Activated T-cell treated with anti-CD3 and anti-CD28 coated beads, Interleukin-2, amount 50 U/mL, for 48 hours (primary cell): ENCODE data around the gene ALDOB.
"Not testable (repeated sequence)": the region's sequence is repeated elsewhere in the genome, so short reads cannot be mapped to it uniquely, and the experiment has no call there.

ENCODE experiments used
- DNase-seq, 2 experiments: peaks; one replicate each; pipeline ENCODE4 v3.0.0-alpha.2; 2020

The ALDOB gene

DNA sequence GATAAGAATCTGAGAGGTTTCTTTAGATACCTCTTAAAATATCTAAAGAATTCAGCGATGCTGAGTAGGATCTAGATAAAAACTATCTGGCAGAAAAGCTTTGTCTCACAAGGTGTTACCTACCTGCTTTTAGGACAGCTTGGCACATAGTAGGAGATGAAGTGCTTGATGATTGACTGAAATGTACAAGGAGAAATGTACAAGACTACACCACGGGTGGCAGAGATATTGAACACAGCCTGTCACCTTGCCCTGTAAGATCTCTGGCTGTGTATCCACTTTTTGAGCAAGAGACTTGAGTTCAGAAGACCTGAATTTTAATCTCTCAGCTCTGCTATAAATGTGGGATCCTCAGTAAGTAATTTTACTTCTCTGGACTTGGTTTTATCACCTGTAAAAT is 15.7 kb downstream of the ALDOB start:
- no peak for DNase-seq

DNA sequence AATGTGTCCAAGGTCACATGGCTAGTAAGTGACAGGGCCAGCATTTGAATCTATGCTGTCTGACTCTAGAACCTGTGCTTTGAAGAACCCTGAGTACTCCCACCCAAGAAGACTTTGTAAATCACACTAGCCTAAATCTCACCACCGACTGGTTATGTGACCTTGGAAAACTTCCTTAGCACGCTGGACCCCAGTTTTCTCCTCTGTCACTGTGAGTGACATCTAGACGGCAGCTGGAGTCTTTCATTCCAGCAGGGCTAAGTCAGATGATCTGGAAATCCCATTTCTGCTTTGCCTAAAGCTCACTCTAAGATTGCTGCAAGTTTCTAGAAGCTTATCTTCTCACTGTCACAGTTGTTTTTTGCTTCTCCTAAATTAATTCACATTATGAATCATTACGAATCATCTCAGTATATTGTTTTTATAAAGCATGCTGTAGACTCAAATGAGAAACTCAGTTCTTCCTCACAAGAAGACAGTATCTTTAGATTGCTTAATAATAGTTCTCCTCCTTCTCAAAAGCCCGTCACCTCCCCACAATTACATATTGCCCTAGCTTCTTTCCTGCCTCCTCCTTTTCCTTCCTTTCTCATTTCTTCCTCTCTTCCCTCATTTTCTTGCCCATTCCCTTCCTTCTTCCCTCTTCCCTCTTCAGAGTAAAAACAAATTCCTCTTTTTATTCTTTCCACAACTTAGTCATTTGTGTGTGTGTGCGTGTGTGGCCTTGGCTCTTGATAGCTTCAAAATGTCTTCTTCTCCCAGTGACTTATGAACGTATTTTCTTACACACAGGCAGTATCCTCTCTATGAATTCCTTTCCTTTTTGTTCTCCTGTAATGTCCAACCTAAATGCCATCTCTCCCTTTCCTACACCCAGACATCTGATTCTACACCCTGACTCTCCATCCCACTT is 16.8 kb downstream of the ALDOB start:
- DNase-seq = no peak

DNA sequence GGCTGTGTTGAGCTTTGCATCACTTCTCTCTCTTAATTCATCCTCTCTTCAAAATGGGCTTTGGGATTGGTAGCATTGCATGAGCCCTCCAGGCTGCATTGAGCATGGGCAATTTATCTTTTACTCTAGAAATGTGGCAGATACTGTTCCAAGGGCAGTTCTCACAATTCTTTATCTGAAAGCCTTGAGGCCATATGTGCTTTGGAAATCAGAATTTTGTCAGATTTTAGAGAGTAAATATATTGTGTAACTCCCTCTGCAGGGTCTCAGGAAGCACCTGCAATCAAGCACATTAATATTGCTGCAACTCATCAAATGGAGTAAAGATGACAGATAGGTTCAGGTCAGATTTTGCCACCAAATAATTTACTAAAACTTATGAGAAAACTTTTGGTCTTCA is 17.6 kb downstream of the ALDOB start:
- DNase-seq = no peak

DNA sequence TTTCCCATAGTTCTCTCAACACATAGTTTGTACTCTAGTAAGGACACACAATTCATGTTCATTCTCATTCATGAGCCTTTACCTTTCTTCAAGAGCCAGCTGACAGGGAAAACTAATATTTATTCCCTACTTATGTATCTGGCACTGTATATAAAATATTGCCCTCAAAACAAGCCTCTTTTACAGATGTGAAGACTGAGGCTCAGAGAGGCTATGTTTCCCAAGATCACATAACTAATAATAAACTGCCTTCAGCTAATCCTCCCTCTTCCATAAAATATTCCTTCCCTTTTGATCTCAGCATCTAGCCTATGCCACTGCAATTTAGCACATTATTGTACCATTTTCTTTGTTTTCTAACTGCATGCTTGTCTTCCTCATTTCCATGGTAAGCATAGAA is 18.2 kb downstream of the ALDOB start:
- DNase-seq = no peak

DNA sequence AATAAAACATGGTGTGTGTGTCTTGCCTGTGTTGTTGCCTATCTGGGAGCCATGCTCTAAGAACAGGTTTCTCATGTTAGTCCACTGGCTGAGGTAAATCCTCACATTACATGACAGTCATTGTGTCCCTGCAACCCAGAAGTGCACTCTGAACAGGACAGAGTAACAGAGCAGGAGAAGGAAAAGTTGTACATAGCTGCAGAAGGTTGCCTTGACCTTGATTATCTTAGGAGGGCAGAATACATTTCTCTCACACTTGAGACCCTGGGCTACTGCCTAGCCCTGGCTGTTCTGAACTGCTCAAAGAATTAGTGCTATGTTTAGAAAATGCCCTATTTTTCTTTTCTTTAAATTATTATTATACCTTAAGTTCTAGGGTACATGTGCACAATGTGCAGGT is 20.0 kb downstream of the ALDOB start:
- DNase-seq = no peak

DNA sequence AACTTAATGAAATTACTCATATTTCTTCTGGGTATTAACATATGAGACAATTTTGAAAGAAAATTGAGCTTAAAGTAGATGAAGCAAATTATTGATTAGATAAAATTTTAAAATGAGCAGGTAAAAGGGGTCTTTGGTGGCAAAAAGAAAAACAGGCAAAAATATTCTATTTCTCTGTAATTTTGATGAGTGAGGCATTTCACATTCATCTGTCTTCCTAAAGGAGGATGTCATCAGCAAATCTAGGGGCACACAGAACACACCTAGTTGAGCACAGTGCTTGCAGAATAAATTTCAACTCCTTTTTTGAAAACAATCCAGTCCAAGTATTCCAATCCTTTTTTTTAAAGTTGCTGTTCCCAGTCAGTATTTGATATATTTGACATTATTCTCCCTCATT is 20.7 kb downstream of the ALDOB start:
- no peak for DNase-seq

DNA sequence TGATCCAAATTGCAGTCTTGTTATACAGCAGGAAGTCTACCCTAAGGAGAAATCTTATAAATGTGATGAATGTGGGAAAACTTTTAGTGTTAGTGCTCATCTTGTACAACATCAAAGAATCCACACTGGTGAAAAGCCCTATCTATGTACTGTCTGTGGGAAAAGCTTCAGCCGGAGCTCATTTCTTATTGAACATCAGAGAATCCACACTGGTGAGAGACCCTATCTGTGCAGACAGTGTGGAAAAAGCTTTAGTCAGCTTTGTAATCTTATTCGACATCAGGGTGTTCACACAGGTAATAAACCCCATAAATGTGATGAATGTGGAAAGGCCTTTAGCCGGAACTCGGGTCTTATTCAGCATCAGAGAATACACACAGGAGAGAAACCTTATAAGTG is 26.5 kb downstream of the ALDOB start:
- DNase-seq = no peak

DNA sequence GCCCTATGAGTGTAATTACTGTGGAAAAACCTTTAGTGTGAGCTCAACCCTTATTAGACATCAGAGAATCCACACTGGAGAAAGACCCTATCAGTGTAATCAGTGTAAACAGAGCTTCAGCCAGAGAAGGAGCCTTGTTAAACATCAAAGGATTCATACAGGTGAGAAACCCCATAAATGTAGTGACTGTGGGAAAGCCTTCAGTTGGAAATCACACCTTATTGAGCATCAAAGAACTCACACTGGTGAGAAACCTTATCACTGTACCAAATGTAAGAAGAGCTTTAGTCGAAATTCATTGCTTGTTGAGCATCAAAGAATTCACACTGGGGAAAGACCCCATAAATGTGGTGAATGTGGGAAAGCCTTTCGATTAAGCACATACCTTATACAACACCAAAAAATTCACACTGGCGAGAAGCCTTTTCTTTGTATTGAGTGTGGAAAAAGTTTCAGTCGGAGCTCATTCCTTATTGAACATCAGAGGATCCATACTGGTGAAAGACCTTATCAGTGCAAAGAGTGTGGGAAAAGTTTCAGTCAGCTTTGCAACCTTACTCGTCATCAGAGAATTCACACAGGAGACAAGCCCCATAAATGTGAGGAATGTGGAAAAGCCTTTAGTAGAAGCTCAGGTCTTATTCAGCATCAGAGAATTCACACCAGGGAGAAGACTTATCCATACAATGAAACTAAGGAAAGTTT is 27.0 kb downstream of the ALDOB start:
- DNase-seq = no peak

DNA sequence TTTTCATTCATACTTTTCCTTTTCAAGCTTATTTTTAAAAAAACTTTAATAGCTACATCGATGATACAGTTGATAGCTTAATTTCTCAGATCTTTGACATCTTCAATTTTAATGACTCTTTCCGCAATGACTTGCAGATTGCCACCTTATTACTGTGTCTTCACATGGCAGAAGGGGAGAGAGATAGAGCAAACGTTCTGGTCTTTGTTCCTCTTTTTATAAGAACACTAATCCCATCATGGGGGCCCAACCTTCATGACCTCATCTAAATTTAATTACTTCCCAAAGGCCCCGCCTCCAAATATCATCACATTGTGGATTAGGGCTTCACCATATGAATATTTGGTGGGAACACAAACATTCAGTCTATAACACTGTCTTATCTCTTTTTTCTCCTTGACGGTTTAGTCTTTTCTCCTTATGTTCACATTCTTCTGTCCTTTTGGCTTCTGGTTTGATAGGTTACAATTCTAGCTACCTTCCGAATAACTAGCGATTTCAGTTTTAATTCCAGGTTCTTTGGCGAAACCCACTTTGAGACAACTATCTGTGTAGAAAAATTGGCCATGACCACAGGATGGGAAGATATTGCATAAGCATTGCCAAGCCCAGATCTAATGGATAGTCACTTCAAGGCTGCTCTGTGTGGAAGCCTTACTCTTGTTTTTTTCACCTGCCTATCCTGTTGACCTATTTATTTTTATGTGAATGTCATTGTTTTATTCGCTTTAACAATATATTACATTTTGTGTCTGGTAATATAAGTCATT is 31.9 kb downstream of the ALDOB start:
- no peak for DNase-seq

DNA sequence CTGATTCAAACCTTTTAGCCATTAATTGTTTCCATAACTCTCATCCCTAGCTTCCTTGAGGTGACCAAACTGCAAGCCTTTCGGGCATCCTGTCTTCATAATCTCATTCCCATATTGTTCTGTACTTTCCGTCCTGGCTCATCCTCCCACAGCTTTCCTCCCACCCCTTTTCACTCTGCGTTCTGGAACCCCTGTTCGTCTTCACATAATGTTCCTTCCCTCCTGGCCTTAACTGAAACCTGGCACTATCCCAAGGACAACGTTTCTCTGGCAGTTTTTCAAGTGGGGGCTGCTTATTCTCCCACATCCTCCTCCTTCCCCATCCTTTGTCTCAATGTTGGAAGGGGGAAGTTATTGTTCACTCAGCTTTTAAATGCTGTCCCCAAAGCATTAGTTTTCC is 35.5 kb downstream of the ALDOB start:
- DNase-seq = no peak

DNA sequence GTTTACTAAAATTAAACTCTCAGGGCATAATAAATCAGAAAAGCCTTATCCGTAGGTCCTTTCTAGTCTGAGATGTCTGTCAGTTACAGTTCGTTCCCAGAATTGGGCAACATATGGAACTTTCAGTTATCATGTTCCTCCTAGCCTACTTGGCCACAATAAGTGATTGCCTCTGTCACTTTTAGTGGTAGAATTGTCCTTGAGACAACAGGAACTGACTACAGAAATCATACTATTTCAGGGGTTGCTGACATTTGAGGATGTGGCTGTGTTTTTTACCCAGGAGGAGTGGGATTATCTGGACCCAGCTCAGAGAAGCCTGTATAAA is 36.0 kb downstream of the ALDOB start:
- no peak for DNase-seq

DNA sequence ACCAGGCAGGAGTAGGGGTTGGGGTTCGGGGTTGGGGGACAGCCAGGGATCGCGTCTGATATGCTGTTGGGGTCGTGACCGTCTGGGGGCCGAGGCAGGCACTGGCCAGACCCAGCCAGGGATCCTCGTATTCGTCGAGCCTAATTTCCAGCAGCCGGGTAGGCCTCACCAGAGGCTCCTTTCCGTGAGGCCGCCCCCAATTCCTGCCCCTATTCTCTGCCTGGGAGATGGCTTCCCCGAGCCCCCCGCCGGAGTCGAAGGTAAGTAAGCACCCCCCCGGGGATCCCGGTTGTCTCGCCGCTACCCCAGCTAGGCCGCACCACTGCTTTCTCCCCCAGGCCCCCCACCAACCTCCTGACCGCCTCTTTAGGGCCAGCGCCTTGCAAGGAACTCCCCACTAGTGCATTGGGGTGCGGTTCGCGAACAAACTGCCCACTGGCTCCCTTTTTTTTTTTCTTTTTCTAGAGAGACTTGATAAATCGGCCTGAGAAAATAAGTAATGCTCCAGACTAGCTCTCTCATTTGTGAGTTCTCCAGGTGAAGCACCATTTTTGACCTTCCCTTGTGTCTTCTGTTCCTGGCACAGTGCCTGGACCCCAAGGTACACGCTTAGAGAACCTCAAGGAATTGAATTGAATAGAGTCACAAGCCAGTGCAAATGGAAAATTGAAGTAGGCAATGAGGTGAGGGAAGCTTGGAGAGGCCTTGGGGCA is 36.5 kb downstream of the ALDOB start:
- no peak for DNase-seq

DNA sequence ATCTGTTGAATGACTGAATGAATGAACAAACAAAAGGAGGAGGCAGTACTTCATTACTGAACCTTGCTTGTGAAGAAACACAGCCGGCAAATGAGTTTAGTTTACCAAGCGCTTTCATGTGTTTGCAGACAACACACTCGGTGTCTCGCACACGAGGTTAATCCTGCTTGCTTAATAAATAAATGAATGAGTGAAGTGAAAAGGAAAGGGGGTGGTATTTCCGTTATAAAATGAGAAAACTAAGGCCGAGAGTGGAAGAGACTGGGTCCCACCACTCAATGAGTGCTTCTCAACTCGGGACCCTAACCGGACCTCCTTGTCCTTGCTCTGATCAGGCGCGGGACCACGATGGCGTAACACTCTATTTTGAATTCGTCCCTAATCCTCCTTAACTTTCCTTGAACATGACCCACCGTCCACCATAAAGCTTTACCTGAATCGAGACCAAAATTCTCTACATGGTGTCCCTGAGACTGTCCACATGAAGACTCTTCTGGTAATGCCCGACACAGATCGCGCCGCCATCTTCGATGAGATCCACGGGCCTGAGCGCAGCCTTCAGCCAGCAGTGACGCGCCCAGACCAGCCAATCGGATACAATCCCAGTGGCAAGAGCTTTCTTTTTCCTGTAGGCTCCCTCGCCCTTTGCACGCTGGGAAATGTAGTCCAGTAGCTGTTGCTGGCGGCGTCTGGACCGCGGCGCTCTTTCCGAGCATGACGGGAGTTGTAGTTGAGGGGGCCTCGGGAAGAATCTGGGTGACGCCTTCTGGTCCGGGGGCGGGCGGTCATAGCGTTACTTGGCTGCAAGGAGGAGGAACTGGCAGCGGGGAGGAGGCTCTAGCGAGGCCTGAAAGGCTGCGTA is 37.3 kb downstream of the ALDOB start, which contains the start of the genes MRPL50 and ZNF189:
Gene MRPL50, minus strand, starts transcription at position 551 of the 862 bp plus-strand sequence. Its CDS starts 26 bp downstream, at position 525.
Gene ZNF189, plus strand, starts transcription at position 784 of the 862 bp plus-strand sequence. CDS start 306 bp downstream, outside the sequence.
- peak; percentile 94 to 96 for DNase-seq

DNA sequence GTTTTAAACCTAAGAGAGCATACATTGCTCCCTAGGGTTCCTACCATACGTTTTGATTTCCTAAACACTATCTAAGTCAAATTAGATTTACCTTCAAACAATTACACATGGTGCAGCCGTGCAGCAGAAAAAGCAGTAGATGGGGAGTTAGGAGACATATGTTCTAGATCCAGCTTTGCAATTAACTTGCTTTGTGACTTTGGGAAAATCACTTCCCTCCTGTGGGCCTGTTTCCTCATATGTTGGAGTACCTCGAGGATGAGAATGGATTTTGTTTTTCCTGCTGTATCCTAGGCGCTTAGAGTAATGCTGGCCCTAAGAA is 37.9 kb downstream of the ALDOB start:
- no peak for DNase-seq

DNA sequence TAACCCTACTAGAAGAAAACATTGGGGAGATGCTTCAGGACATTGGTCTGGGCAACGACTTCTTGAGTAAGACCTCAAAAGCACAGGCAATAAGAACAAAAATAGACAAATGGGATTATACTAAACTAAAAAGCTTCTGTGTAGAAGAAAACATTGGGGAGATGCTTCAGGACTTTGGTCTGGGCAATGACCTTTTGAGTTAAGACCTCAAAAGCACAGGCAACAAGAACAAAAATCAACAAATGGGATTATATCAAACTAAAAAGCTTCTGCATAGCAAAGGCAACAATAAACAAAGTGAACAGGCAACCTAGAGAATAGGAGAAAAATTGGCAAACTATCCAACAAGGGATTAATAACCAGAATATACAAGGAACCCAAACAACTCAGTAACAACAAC is 40.9 kb downstream of the ALDOB start:
- DNase-seq = no peak

DNA sequence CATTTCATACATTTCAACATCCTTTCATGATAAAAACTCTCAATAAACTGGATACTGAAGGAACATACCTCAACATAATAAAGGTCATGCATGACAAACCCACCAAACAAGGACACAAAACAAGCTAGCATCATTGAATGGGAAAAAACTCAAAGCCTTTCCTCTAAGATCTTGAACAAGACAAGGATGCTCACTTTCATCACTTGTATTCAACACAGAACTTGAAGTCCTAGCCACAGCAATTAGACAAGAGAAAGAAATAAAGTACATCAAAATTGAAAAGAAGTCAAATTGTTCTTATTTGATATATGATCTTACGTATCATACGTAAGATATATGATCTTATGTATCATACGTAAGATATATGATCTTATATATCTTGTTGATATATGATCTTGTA is 42.4 kb downstream of the ALDOB start:
- no peak for DNase-seq

DNA sequence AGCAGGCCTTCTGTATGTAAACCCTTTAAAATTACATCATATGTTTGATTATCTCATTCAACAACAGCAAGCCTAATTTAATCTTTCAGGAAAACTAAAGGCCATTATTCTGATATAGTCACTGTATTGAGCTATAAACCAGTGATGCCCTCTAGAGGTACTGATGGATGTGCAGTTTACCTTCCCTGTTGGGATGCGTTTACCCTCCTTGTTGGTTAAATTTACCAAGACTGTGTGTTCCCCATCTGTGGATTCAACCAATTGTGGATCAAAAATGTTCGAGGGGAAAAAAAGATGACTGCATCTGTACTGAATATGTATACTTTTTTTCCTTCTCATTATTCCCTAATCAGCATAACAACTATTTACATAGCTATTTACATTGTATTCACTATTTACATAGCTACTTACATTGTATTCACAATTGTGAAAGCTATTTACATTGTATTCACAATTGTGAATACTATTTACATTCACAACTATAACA is 47.0 kb downstream of the ALDOB start:
- no peak for DNase-seq

DNA sequence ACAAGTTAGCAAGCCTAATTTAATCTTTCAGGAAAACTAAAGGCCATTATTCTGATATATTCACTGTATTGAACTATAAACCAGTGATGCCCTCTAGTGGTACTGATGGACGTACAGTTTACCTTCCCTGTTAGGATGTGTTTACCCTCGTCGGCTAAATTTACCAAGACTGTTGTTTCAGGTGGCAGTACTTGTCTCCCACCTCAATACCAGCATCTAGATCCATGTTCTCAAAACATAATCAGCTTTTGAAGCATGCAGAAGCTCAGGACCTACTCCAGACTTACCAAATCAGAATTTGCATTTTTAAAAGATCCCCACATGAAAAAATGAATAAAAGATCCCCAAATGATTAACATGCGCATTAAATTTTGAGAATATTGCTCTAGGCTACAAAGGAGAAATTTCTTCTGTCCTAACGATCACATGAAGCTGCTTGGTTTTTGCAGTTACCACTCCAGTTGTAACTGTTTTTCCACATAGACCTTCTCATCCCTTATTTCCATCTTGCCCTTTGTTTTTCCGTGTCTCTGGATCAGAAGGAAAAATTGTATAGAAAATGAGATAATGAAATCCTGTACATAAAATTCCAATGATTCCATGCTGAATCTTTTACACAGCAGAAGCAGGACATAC is 47.6 kb downstream of the ALDOB start:
- DNase-seq = no peak

DNA sequence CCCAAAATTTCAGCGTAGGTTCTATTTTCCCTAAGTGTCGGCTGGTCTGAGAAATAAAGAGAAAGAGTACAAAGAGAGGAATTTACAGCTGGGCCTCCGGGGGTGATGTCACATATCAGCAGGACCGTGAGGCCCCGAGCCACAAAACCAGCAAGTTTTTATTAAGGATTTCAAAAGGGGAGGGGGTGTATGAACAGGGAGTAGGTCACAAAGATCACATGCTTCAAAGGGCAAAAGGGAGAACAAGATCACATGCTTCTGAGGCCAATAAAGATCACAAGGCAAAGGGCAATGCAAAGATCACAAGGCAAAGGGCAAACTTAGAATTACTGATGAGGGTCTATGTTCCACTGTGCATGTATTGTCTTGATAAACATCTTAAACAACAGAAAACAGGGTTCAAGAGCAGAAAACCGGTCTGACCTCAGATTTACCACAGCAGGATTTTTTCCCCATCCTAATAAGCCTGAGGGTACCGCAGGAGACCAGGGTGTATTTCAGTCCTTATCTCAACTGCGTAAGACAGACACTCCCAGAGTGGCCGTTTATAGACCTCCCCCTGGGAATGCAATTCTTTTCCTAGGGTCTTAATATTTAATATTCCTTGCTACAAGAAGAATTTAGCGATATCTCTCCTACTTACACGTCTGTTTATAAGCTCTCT is 50.6 kb downstream of the ALDOB start, which contains the start of gene BAAT:
Gene BAAT, minus strand, starts transcription at position 134 of the 664 bp plus-strand sequence. CDS start 13,602 bp downstream, outside the sequence.
- DNase-seq = not testable (repeated sequence)

DNA sequence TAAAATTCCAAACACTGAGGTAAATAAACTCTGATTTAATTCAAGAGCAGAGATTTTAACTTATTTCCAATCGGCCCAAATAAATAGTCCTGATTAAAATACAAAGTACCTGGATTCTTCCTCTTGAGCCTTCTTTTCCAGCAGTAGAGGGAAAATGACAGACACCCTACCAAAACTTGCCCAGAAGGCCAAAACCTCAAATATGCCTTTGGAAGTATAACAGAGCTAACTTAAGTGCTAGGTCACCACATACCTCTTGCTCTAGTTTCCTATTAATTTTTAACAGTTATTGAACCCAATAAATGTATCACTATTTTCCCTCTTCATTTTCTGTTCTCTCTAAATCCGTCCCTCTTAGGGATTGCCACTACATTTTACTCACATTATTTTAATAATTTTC is 52.2 kb downstream of the ALDOB start:
- no peak for DNase-seq
